Limb (tissue), 2 donors: ENCODE results near the gene STAG3.
"Not testable (repeated sequence)": the region's sequence is repeated elsewhere in the genome, so short reads cannot be mapped to it uniquely, and the experiment has no call there.

Experiments used
- DNase-seq, 2 donors: peaks; one replicate each; pipeline ENCODE4 v3.0.0-alpha.2; 2016; ENCODE audit errors: extremely low spot score in 2 of 2

Gene STAG3

DNA sequence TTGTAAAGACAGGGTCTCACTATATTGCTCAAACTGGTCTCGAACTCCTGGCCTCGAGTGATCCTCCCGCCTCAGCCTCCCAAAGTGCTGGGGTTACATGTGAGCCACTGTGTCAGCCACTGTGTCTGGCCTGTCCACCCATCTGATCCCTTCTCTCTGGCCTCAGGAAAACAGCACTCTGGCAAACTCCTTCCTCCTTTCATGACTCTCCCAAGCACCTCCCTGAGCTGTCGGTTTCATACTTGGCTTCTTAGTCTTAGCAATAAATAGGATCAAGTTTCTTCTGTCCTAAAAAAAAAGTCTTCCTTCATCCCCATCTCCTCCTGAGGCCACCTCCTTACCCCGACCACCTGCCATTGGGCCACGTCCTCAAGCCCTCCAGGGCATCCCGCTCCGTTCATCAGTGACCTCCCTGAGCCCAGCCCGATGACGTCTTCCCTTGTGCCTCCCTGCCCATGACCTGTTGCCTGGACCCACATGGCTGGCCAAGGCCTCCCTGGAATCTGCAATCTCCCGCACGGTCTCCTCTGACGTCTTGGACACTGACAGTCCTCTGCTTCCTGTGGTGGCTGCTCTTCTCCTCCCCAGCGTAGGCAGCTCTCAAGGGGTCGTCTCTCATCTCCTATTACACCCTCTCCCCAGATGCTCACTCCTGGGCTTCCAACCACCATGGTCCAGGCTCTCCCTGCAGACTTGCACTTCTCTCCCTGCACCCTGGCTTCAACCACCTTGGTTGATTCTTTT lies 68.6 kb downstream of the STAG3 start:
- DNase-seq: not testable (repeated sequence)

DNA sequence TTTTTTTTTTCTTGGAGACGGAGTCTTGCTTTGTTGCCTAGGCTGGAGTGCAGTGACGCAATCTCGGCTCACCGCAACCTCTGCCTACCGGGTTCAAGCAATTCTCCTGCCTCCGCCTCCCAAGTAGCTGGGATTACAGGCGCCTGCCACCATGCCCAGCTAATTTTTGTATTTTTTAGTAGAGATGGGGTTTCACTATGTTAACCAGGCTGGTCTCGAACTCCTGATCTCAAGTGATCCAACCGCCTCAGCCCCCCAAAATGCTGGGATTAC lies 69.1 kb downstream of the STAG3 start:
- DNase-seq: not testable (repeated sequence)

DNA sequence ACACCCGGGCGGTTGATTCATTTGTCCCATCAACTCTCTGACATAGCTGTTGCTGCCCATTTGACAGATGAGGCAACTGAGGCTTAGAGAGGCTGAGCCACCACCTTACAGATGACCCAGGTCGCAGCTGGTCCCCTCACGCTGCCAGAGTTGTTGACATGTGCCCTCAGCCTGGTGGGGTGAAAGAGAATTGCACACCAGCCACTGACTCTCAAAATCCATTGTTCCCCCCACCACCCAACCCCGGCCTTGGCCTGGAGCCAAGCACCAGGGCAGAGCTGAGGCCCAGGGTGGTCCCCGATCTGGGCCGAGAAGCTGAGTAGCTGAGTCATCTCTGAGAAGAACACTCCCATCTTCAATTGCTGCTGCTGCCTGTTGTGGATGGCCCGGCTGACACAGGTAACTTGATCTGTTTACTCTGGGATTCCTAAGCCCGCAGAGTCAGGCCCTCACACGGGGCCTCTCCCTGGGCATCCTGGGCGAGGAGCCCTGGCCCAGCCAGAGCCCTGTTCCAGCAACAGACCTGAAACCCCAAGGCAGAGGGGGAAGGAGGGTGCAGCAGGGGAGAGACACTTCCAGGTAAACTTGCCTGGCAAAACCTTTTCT lies 69.5 kb downstream of the STAG3 start:
- peak; percentile 22 to 59 for DNase-seq

DNA sequence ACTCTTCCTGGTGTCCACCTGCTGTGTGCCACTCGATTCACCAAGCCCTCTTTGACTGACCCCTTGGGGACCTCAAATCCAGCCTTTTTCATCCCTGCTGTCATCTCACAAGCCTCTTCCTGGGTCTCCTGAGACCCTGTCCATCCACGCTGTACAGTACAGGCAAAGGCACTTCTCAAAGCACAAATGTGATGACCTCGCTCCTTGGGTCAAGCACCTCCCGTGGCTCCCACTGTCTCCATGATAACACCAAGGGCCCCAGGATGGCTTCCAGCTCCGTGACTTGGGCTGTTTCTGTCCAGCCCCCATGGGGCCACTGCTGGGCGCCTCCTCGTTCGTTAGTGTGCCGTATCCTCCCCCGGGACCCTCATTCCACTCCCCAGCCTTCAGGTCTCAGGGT lies 70.8 kb downstream of the STAG3 start:
- no peak for DNase-seq

DNA sequence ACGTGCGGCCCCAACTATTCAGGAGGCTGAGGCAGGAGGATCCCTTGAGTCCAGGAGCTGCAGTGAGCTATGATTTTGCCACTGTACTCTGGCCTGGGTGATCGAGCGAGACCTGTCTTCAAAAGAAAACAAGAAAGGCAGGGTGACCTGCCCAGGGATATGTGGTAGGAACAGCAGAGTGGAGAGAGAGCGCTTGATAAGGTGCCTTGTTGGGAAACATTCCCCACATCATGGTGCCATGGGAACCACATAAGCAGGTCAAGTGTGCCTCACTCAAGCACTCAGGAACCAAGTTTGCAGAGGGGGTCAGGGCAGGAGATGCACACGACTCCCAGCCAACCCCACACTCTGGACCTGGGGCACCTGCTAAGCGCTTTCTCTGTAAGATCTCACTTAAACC lies 79.3 kb downstream of the STAG3 start:
- no peak for DNase-seq

DNA sequence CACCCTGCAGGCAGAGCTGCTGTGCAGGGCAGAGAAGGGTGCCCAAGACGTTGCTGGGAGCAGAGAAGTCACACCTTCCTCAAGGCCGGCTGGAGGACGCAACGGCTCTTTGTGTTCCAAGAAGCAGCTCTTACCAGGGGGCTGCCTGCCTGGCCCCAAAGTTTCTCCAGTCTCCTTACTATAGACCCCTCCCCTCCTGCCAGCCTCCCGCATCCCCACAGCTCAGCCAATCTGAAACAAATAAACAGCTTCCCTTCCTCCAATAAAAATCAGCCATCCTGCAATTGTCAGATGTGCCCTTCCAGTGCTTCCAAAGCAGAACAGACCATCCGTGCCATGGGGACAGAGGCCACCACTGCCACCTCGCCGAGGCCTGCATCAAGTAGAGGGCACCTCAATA lies 82.3 kb downstream of the STAG3 start:
- DNase-seq: not testable (repeated sequence)

DNA sequence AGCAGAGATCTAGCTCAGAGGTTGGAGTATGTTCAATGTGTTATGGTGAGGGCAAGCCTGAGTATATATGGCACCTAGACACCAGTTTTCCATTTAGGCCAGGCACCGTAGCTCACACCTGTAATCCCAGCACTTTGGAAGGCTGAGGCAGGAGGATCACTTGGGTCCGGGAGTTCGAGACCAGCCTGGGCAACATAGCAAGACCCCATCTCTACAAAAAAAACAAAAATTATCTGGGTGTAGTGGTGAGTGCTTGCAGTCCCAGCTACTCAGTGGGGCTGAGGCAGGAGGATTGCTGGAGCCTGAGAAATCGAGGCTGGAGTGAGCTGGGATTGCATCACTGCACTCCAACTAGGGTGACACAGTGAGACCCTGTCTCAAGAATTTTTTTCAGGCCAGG lies 85.2 kb downstream of the STAG3 start:
- DNase-seq: not testable (repeated sequence)
